ENCODE results near the gene MYLK. TPM values are rescaled to one million over a fixed set of nuclear protein-coding genes. Genes with fewer than 3 reads are reported as not detected.
"Not testable (repeated sequence)": the region's sequence is repeated elsewhere in the genome, so short reads cannot be mapped to it uniquely, and the experiment has no call there.

The MYLK gene
- 10.1 TPM for total RNA-seq
- long read RNA-seq, partial matches to known transcripts: 6 of 7 reads
- long read RNA-seq, other reads (novel, unspliced or antisense): 1 of 7 reads

- peak; percentile 94 for ATAC-seq
- peak; percentile 84 for DNase-seq (ENCODE audit: missing footprints)
- intact Hi-C loops (cut with DNase I): no loop called here
Measured at GRCh38 chr3:123884203-123884831, at the start of gene MYLK. MYLK (minus strand) TSS chr3:123884332; CDS start chr3:123793841, 90,491 bp downstream.

- DNase-seq (ENCODE audit: missing footprints): no peak
- ATAC-seq: no peak
- intact Hi-C loops (cut with DNase I): no loop called here
Measured at GRCh38 chr3:123930445-123930844, 46.3 kb upstream of the MYLK start.

- ATAC-seq: no peak
- no peak for DNase-seq (ENCODE audit: missing footprints)
- intact Hi-C loops (cut with DNase I): no loop called here
Measured at GRCh38 chr3:123929325-123929724, 45.2 kb upstream of the MYLK start.

GRCh38 chr3:123926396-123926795, 42.3 kb upstream of the MYLK start:
- ATAC-seq: no peak
- no peak for DNase-seq (ENCODE audit: missing footprints)
- intact Hi-C loops (cut with DNase I): no loop called here

GRCh38 chr3:123920868-123921267, 36.7 kb upstream of the MYLK start:
- ATAC-seq: no peak
- intact Hi-C loops (cut with DNase I): no loop called here
- no peak for DNase-seq (ENCODE audit: missing footprints)

GRCh38 chr3:123920383-123920782, 36.3 kb upstream of the MYLK start:
- ATAC-seq (no peak), DNase-seq (ENCODE audit: missing footprints) (no peak)
- intact Hi-C loops (cut with DNase I): no loop called here

GRCh38 chr3:123919353-123919752, 35.2 kb upstream of the MYLK start:
- intact Hi-C loops (cut with DNase I): no loop called here
- ATAC-seq: no peak
- DNase-seq (ENCODE audit: missing footprints): no peak

GRCh38 chr3:123914829-123915228, 30.7 kb upstream of the MYLK start:
- no peak for ATAC-seq
- DNase-seq (ENCODE audit: missing footprints): no peak
- intact Hi-C loops (cut with DNase I): no loop called here

- intact Hi-C loops (cut with DNase I): no loop called here
Measured at GRCh38 chr3:123909785-123910184, 25.7 kb upstream of the MYLK start.

GRCh38 chr3:123907720-123908119, 23.6 kb upstream of the MYLK start:
- DNase-seq (ENCODE audit: missing footprints) (no peak), ATAC-seq (no peak)
- intact Hi-C loops (cut with DNase I): no loop called here

More at GRCh38 chr3:123909785-123910184, 25.7 kb upstream of the MYLK start:
- no peak for DNase-seq (ENCODE audit: missing footprints)
- ATAC-seq: no peak

GRCh38 chr3:123899300-123899865, 15.3 kb upstream of the MYLK start:
- ATAC-seq (no peak), DNase-seq (ENCODE audit: missing footprints) (no peak)
- intact Hi-C loops (cut with DNase I): no loop called here

- DNase-seq (ENCODE audit: missing footprints) (no peak), ATAC-seq (no peak)
- intact Hi-C loops (cut with DNase I): no loop called here
Measured at GRCh38 chr3:123893012-123893411, 8.9 kb upstream of the MYLK start.

- DNase-seq (ENCODE audit: missing footprints) (no peak), ATAC-seq (no peak)
- intact Hi-C loops (cut with DNase I): no loop called here
Measured at GRCh38 chr3:123892195-123892594, 8.1 kb upstream of the MYLK start.

- ATAC-seq; intact Hi-C loops (cut with DNase I); DNase-seq (ENCODE audit: missing footprints): not testable (repeated sequence)
Measured at GRCh38 chr3:123890991-123891390, 6.9 kb upstream of the MYLK start.

GRCh38 chr3:123890162-123890561, 6.0 kb upstream of the MYLK start:
- ATAC-seq; intact Hi-C loops (cut with DNase I); DNase-seq (ENCODE audit: missing footprints): not testable (repeated sequence)

GRCh38 chr3:123884993-123885392, 861 bp upstream of the MYLK start:
- intact Hi-C loops (cut with DNase I): no loop called here
- ATAC-seq (no peak), DNase-seq (ENCODE audit: missing footprints) (no peak)

GRCh38 chr3:123883701-123884202, 380 bp downstream of the MYLK start:
- ATAC-seq (no peak), DNase-seq (ENCODE audit: missing footprints) (no peak)
- intact Hi-C loops (cut with DNase I): no loop called here

GRCh38 chr3:123883111-123883510, 1.0 kb downstream of the MYLK start:
- no peak for ATAC-seq
- DNase-seq (ENCODE audit: missing footprints): no peak
- intact Hi-C loops (cut with DNase I): no loop called here

GRCh38 chr3:123881771-123882170, 2.4 kb downstream of the MYLK start:
- intact Hi-C loops (cut with DNase I): no loop called here

GRCh38 chr3:123880998-123881561, 3.1 kb downstream of the MYLK start:
- no peak for DNase-seq (ENCODE audit: missing footprints)
- no peak for ATAC-seq
- intact Hi-C loops (cut with DNase I): no loop called here

More at GRCh38 chr3:123881771-123882170, 2.4 kb downstream of the MYLK start:
- no peak for ATAC-seq
- DNase-seq (ENCODE audit: missing footprints): no peak
